HepG2 (cell line): ENCODE data around the gene FSHR. TPM values are rescaled to one million over a fixed set of nuclear protein-coding genes. Genes with fewer than 3 reads are reported as not detected.

Experiments
- ATAC-seq: fragments of 200-7000 bp; cut with Tn5 transposase; 3 replicates; pipeline ENCODE4 v1.9.1; 2020; ENCODE audit warnings: mild to moderate bottlenecking, moderate library complexity
- BruUV-seq: library from RNA; stranded (reverse); fragments of 400-500 nt; replicated peaks from 2 replicates; lab custom pipeline; 2021; lab: Mats Ljungman, UMichigan
- CTCF ChIA-PET: fragments of 300-600 bp; formaldehyde crosslinking; extraction: SDS; loops from one replicate; lab custom pipeline; 2021; ENCODE audit warnings: low total read pairs, inconsistent platforms, low intra/inter-chr PET ratio; lab: Yijun Ruan, JAX
- POLR2A ChIA-PET: fragments of 350-600 bp; sonication (Branson Sonifier 250); formaldehyde crosslinking; loops from one replicate; lab custom pipeline; 2020; ENCODE audit warnings: antibody characterized with exemption, inconsistent platforms; lab: Yijun Ruan, JAX
- DNase-seq: peaks from one replicate; pipeline ENCODE4 v3.0.0-alpha.2; 2015; ENCODE audit warnings: low spot score
- FAIRE-seq: peaks from 3 replicates; lab custom pipeline; 2011; peaks lifted over from hg19 to GRCh38; lab: Jason Lieb, UNC
- H2AFZ ChIP-seq: one replicate; pipeline ENCODE4 v1.6.1; 2011; ENCODE audit warnings: low read length, inconsistent platforms
- H3K27ac ChIP-seq: fragments of 300-600 bp; 3 replicates; pipeline ENCODE4 v1.8.0; 2011; ENCODE audit warnings: mixed run types, mild to moderate bottlenecking, mixed read lengths, low read length, inconsistent platforms; ENCODE audit not compliant: insufficient read depth; ENCODE audit errors: extremely low read length
- H3K27me3 ChIP-seq, 2 experiments: fragments of 200-600 bp in 1 of 2; 2 replicates in 1 of 2; 3 replicates in 1 of 2; pipeline versions ENCODE4 v1.6.0 to v1.8.0; 2011; ENCODE audit warnings: low read length in 2 of 2, mild to moderate bottlenecking in 2 of 2, moderate library complexity in 2 of 2, inconsistent platforms in 1 of 2; ENCODE audit not compliant: insufficient read depth in 2 of 2, control insufficient read depth in 1 of 2
- H3K36me3 ChIP-seq, 2 experiments: fragments of 200-600 bp in 1 of 2; replicated peaks in 1 of 2; 2 replicates in 1 of 2; 3 replicates in 1 of 2; pipeline versions ENCODE4 v1.5.1 to v1.8.0; 2011; ENCODE audit warnings: low read length in 2 of 2, inconsistent platforms in 1 of 2; ENCODE audit not compliant: insufficient read depth in 2 of 2, control insufficient read depth in 1 of 2
- H3K4me1 ChIP-seq: 2 replicates; pipeline ENCODE4 v1.5.1; 2012; ENCODE audit warnings: low read length, inconsistent platforms; ENCODE audit not compliant: insufficient read depth
- H3K4me2 ChIP-seq: 2 replicates; pipeline ENCODE4 v1.6.0; 2011; ENCODE audit warnings: low read depth, low read length, inconsistent platforms
- H3K4me3 ChIP-seq, 3 experiments: fragments of 200-600 bp in 1 of 3; sonication (generic), shearing (Covaris generic) in 1 of 3; replicated peaks in 1 of 3; 2 replicates each; pipeline ENCODE4 v1.5.1; 2011 to 2016; ENCODE audit warnings: low read length in 3 of 3, inconsistent platforms in 2 of 3, low read depth in 2 of 3, mild to moderate bottlenecking in 2 of 3, control low read depth in 1 of 3, mixed read lengths in 1 of 3; ENCODE audit not compliant: insufficient read depth in 1 of 3
- H3K79me2 ChIP-seq: one replicate; pipeline ENCODE4 v1.6.1; 2011; ENCODE audit warnings: low read length, inconsistent platforms; ENCODE audit not compliant: insufficient read depth
- H3K9ac ChIP-seq: 2 replicates; pipeline ENCODE4 v1.6.0; 2011; ENCODE audit warnings: mild to moderate bottlenecking, low read depth, low read length, inconsistent platforms; ENCODE audit not compliant: insufficient read depth
- H3K9me3 ChIP-seq: 2 replicates; pipeline ENCODE4 v1.5.1; 2012; ENCODE audit warnings: mild to moderate bottlenecking, low read length
- H4K20me1 ChIP-seq: 2 replicates; pipeline ENCODE4 v1.6.0; 2011; ENCODE audit warnings: inconsistent platforms, mild to moderate bottlenecking, low read length, moderate library complexity; ENCODE audit not compliant: insufficient read depth
- ELF3 ChIP-seq: IDR thresholded peaks from 2 replicates; pipeline ENCODE4 v1.6.1; 2016; ENCODE audit warnings: missing genetic modification reagents, missing compliant biosample characterization
- NFE2L2 ChIP-seq: fragments of 150-350 bp; IDR thresholded peaks from 2 replicates; pipeline ENCODE4 v1.6.1; 2014; ENCODE audit warnings: low read length
- RBAK ChIP-seq: sonication (generic); formaldehyde crosslinking; IDR thresholded peaks from 2 replicates; pipeline ENCODE4 v1.5.1; 2020; ENCODE audit warnings: mild to moderate bottlenecking, missing genetic modification reagents
- ZBTB20 ChIP-seq: sonication (generic); formaldehyde crosslinking; IDR thresholded peaks from 2 replicates; pipeline ENCODE4 v1.8.1; 2023; ENCODE audit warnings: missing genetic modification reagents, low read depth, mild to moderate bottlenecking, borderline replicate concordance
- ZNF354B ChIP-seq: sonication (generic); formaldehyde crosslinking; IDR thresholded peaks from 2 replicates; pipeline ENCODE4 v1.8.0; 2022; ENCODE audit warnings: mild to moderate bottlenecking, missing genetic modification reagents
- WGBS: methylation state at CpG from one replicate; pipeline ENCODE4 v1.1.6; 2017; ENCODE audit warnings: low lambda C conversion rate; 5-methylcytosine and 5-hydroxymethylcytosine counted together
- in situ Hi-C: cut with HindIII; loops from 2 replicates; pipeline ENCODE4 v1.10.0; 2017; ENCODE audit warnings: low pct_unique_long_range_greater_than_20kb; ENCODE audit not compliant: extremely low pct_ligation_motif_present
- intact Hi-C: fragments of 100-400 bp; cut with micrococcal nuclease; formaldehyde crosslinking; loops from one replicate; pipeline ENCODE4 v1.10.0; 2022; ENCODE audit not compliant: unreplicated experiment
- polyA plus RNA-seq, 8 experiments: library from polyadenylated mRNA; depleted of rRNA in 3 of 8; stranded (reverse) in 7 of 8; unstranded in 1 of 8; fragments of >200 nt; fragmentation: Illumina TruSeq in 4 of 8; extraction: Trizol in 4 of 8; gene quantifications; 2 replicates each; pipeline versions ENCODE4 v1.2.1 to v1.2.3, GENCODE V29; 2011 to 2016; ENCODE audit warnings: low read depth in 4 of 8, missing spikeins in 1 of 8, mixed read lengths in 1 of 8; ENCODE audit not compliant: insufficient read depth in 1 of 8
- total RNA-seq, 5 experiments: library from RNA; depleted of rRNA; stranded (reverse); fragments of >200 nt; fragmentation: Illumina TruSeq; extraction: Trizol; gene quantifications; 2 replicates each; pipeline ENCODE4 v1.2.3, GENCODE V29; 2016; ENCODE audit warnings: low read depth in 1 of 5
- TF ChIP-seq, protein P1 (sequence below): IDR thresholded peaks from 2 replicates; pipeline ENCODE4 v1.6.1; 2016
- TF ChIP-seq, protein P2 (sequence below): sonication (generic); formaldehyde crosslinking; IDR thresholded peaks from 2 replicates; pipeline ENCODE4 v1.4.0; 2020; ENCODE audit warnings: missing genetic modification reagents
- TF ChIP-seq, protein P3 (sequence below): IDR thresholded peaks from 2 replicates; pipeline ENCODE4 v1.6.1; 2012; ENCODE audit warnings: low read length, improper control_type of control experiment

FSHR gene
- total and polyA plus RNA-seq, 2 of the 13 experiments (the other 11 are each of a cell fraction or from before 2014, with no cell fraction given): not detected

DNA sequence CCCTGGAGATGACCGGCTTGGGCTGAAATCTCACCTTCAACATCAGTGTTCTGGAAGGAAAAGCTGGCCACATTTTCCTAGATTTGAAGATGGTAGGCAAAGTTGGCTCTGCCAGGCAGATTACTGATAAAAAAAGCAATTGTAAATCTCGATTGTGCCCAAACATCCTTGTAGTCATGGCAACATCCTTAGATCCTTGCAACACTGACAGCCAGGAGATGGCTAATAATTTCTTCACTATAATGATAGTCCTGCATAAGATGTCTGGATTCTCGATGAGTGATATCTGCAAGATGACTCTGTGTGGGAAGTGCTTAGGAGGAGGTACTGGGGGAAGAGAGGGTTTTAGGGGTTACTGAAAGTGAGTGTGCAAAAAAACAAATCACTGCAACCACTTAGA, 149.1 kb downstream of the FSHR start:
- Histone ChIP-seq H3K4me2 (no peak overlapping the region), H2AFZ (no peak overlapping the region), H3K9me3 (no peaks in the 10 kb centered on the region), H3K4me1 (no peaks in the 10 kb centered on the region), H3K27me3 (no peaks in the 10 kb centered on the region), H4K20me1 (no peaks in the 10 kb centered on the region), H3K9ac (no peak overlapping the region), H3K36me3 (no peaks in the 10 kb centered on the region), H3K27ac (no peak overlapping the region), H3K4me3 (no peak overlapping the region), H3K79me2 (no peaks in the 10 kb centered on the region)
- POLR2A ChIA-PET: no interaction called here
- intact Hi-C loops: no loop called here
- ATAC-seq: no peak
- in situ Hi-C loops: no loop called here
- no TSS peak for BruUV-seq
- TF ChIP-seq RBAK (CRISPR knock-in tag) (no peak), NFE2L2 (no peak), ZNF354B (CRISPR knock-in tag) (no peak), ZBTB20 (CRISPR knock-in tag) (no peak), ELF3 (CRISPR knock-in tag) (no peak)
- TF ChIP-seq, protein P1, sequence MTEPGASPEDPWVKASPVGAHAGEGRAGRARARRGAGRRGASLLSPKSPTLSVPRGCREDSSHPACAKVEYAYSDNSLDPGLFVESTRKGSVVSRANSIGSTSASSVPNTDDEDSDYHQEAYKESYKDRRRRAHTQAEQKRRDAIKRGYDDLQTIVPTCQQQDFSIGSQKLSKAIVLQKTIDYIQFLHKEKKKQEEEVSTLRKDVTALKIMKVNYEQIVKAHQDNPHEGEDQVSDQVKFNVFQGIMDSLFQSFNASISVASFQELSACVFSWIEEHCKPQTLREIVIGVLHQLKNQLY: no peak
- TF ChIP-seq, protein P2, sequence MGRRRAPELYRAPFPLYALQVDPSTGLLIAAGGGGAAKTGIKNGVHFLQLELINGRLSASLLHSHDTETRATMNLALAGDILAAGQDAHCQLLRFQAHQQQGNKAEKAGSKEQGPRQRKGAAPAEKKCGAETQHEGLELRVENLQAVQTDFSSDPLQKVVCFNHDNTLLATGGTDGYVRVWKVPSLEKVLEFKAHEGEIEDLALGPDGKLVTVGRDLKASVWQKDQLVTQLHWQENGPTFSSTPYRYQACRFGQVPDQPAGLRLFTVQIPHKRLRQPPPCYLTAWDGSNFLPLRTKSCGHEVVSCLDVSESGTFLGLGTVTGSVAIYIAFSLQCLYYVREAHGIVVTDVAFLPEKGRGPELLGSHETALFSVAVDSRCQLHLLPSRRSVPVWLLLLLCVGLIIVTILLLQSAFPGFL (CRISPR knock-in tag): no peak
- TF ChIP-seq, protein P3, sequence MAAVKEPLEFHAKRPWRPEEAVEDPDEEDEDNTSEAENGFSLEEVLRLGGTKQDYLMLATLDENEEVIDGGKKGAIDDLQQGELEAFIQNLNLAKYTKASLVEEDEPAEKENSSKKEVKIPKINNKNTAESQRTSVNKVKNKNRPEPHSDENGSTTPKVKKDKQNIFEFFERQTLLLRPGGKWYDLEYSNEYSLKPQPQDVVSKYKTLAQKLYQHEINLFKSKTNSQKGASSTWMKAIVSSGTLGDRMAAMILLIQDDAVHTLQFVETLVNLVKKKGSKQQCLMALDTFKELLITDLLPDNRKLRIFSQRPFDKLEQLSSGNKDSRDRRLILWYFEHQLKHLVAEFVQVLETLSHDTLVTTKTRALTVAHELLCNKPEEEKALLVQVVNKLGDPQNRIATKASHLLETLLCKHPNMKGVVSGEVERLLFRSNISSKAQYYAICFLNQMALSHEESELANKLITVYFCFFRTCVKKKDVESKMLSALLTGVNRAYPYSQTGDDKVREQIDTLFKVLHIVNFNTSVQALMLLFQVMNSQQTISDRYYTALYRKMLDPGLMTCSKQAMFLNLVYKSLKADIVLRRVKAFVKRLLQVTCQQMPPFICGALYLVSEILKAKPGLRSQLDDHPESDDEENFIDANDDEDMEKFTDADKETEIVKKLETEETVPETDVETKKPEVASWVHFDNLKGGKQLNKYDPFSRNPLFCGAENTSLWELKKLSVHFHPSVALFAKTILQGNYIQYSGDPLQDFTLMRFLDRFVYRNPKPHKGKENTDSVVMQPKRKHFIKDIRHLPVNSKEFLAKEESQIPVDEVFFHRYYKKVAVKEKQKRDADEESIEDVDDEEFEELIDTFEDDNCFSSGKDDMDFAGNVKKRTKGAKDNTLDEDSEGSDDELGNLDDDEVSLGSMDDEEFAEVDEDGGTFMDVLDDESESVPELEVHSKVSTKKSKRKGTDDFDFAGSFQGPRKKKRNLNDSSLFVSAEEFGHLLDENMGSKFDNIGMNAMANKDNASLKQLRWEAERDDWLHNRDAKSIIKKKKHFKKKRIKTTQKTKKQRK: no peak
- no peak for FAIRE-seq
- WGBS: 2% methylated on average over 3 of the region's 3 CpGs
- DNase-seq: no peak
- CTCF ChIA-PET: no interaction called here
